Thoracic aorta (tissue), 2 donors: ENCODE results near the gene BMERB1. TPM values are rescaled to one million over a fixed set of nuclear protein-coding genes. Genes with fewer than 3 reads are reported as not detected.

Experiments
- ATAC-seq: fragments of 150-250 bp; one replicate; pipeline ENCODE4 v1.8.0; 2017; ENCODE audit warnings: low read depth; ENCODE audit not compliant: insufficient number of reproducible peaks, low FRiP score
- DNase-seq: peaks from one replicate; pipeline ENCODE4 v3.0.0-alpha.2; 2020; ENCODE audit warnings: low spot score
- H3K27ac ChIP-seq, 2 donors: fragments of 200-600 bp; sonication (generic); 1 replicate in 1 of 2; 2 replicates in 1 of 2; pipeline ENCODE4 v1.5.1; 2016; ENCODE audit warnings: mild to moderate bottlenecking in 2 of 2, moderate library complexity in 2 of 2
- H3K27me3 ChIP-seq: fragments of 200-600 bp; sonication (generic); replicated peaks from 2 replicates; pipeline ENCODE4 v1.6.0; 2016; ENCODE audit warnings: mild to moderate bottlenecking; ENCODE audit not compliant: insufficient read depth
- H3K36me3 ChIP-seq: fragments of 200-600 bp; sonication (generic); one replicate; pipeline ENCODE4 v1.5.1; 2016
- H3K4me1 ChIP-seq, 2 donors: fragments of 200-600 bp; sonication (generic); 1 replicate in 1 of 2; 2 replicates in 1 of 2; pipeline versions ENCODE4 v1.5.1 to v1.6.0; 2016; ENCODE audit warnings: low read depth in 2 of 2, mild to moderate bottlenecking in 1 of 2; ENCODE audit not compliant: control insufficient read depth in 1 of 2
- H3K4me3 ChIP-seq: fragments of 200-600 bp; sonication (generic); 2 replicates; pipeline ENCODE4 v1.5.1; 2016; ENCODE audit warnings: mild to moderate bottlenecking
- H3K9me3 ChIP-seq: fragments of 200-600 bp; sonication (generic); 2 replicates; pipeline ENCODE4 v1.5.1; 2016
- total RNA-seq, 2 donors: library from RNA; depleted of rRNA; stranded (reverse); fragments of >200 nt; gene quantifications; one replicate each; pipeline versions ENCODE4 v1.1.0 to v1.2.3, GENCODE V29; 2016
- TF ChIP-seq, protein P1 (sequence below): fragments of 200-600 bp; sonication (generic); IDR thresholded peaks from one replicate; pipeline ENCODE4 v1.5.1; 2019; ENCODE audit warnings: antibody characterized with exemption

Gene BMERB1
- total RNA-seq, 2 donors from 2014 or later: 75.1 to 95.2 TPM

DNA sequence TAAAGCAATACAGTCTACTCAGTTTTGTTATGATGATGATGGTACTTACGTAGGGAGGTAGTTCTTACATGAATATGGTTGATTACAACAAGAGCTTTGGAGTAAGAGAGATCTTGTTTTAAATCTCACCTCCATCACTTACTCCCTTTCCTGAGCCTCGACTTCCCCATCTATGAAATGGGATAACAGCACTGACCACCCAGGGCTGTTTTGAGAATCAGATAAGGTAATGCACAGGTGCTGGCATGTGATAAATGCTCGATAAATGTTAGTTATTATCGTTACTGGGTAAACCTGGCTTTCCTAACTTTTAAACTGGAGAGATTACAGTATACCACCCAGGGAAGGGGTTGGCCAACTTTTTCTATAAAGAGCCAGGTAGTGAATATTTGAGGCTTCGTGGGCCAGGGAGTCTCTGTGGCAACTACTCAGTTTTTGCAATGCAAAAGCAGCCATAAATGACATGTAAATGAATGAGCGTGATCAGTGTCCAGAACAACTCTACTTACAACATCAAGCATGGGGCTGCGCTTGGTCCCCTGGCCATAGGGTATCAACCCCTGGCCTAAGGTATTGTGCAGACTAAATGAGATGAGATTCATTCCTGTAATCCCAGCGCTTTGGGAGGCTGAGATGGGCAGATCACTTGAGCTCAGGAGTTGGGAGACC is 73.7 kb downstream of the BMERB1 start:
- H3K4me3 ChIP-seq: no peak overlapping the region
- TF ChIP-seq, protein P1, sequence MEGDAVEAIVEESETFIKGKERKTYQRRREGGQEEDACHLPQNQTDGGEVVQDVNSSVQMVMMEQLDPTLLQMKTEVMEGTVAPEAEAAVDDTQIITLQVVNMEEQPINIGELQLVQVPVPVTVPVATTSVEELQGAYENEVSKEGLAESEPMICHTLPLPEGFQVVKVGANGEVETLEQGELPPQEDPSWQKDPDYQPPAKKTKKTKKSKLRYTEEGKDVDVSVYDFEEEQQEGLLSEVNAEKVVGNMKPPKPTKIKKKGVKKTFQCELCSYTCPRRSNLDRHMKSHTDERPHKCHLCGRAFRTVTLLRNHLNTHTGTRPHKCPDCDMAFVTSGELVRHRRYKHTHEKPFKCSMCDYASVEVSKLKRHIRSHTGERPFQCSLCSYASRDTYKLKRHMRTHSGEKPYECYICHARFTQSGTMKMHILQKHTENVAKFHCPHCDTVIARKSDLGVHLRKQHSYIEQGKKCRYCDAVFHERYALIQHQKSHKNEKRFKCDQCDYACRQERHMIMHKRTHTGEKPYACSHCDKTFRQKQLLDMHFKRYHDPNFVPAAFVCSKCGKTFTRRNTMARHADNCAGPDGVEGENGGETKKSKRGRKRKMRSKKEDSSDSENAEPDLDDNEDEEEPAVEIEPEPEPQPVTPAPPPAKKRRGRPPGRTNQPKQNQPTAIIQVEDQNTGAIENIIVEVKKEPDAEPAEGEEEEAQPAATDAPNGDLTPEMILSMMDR: no peak
- peak overlapping the region in 1 of 2 donors; percentile 4 for H3K27ac ChIP-seq
- H3K9me3 ChIP-seq: no peaks in the 10 kb centered on the region
- H3K27me3 ChIP-seq: no peaks in the 10 kb centered on the region
- H3K4me1 ChIP-seq: peaks cover 10 to 15% of the 10 kb centered on the region in 2 donors
- no peaks in the 10 kb centered on the region for H3K36me3 ChIP-seq
- ATAC-seq (no peak), DNase-seq (no peak)

DNA sequence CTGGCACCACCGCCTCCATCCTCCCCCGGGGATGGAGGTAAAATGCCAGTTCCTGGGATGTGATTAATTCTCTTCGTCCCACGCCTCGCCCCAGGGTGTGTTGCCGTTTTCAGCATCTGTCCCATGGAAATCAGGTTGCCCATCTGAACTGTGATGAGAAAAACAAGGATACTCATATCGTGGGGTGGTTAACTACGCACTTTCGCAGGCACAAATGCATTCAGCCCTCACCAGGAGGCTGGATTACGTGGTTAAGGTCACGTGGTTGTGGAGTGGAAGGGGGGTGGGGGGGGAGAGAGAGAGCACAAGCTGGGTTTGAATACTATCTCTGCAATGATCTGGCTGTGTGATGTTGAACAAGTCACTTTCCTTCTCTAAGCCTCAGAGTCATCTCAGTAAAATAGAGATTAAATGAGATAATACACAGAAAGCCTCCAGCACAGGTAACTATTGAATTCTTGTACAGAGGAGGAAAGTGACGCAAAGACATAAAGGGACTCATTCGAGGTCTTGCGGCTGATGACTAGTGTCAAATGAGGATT is 74.7 kb downstream of the BMERB1 start:
- no peak overlapping the region for H3K4me3 ChIP-seq
- H3K9me3 ChIP-seq: no peaks in the 10 kb centered on the region
- no peaks in the 10 kb centered on the region for H3K36me3 ChIP-seq
- no peaks in the 10 kb centered on the region for H3K27me3 ChIP-seq
- peaks cover 10 to 15% of the 10 kb centered on the region in 2 donors for H3K4me1 ChIP-seq
- TF ChIP-seq, protein P1: no peak
- ATAC-seq (no peak), DNase-seq (no peak)
- no peak overlapping the region for H3K27ac ChIP-seq

DNA sequence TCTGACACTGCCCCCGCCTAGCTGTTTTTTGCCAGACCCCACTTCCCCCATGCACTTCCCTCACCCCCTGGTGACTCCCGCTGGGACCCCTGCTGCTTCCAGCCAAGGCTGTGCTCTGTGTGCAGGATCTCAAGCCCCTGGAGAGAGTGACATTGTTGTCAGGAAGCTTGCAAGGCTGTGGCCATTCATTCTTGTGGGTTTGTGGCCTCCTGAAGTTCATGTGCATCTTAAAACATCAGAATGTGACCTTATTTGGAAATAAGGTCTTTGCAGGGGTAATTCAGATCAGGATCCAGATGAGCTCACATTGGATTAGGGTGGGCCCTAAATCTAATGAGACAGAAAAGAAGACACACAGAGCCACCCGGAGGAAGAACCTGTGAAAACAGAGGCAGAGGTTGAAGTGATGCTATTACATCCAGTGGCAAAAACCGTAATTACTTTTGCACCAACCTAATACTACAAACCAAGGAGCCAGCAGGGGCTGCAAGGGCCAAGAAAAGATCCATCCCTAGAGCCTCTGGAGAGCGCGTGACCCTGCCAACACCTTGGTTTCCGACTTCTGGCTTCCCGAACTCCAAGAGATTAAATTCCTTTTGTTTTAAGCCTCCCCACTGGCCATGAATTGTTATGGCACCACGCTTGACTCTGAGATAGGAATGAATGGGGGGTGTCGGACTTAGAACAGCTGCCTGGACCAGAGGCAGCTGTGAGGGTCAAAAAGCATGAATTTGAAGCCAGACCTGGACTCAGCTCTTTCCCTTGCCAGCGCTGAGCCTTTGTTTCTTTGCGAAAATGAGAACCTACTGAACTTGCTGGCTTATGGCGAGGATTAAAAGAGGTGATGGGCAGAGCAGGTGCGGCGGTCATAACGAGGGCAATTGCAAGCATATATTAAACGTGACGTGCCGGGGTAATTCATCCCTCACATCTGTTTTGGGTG is 75.5 kb downstream of the BMERB1 start:
- DNase-seq: no peak
- H3K27me3 ChIP-seq: no peaks in the 10 kb centered on the region
- no peaks in the 10 kb centered on the region for H3K9me3 ChIP-seq

DNA sequence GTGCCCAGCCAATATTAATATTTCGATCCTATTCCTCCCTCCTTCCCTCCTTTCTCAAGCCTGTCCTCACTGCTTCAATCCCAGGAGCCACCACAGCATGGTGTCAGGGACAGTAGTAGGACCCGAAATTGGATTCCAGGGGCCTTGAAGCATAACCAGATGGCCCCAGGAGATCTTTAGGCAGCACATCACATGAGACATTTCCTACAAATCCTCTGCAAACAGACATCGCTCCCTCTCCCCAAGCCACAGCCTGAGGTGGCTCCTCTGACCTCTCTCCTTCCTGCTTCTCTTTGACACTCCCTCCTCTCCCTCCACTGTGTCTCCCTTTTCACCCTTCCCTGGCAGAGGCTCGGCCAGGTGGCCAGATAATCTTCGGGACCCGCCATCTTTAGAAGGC is 76.6 kb downstream of the BMERB1 start:
- peaks cover 10 to 15% of the 10 kb centered on the region in 2 donors for H3K4me1 ChIP-seq
- TF ChIP-seq, protein P1: no peak
- H3K27me3 ChIP-seq: no peaks in the 10 kb centered on the region
- H3K4me3 ChIP-seq: no peak overlapping the region
- ATAC-seq (no peak), DNase-seq (no peak)
- H3K36me3 ChIP-seq: no peaks in the 10 kb centered on the region
- no peak overlapping the region for H3K27ac ChIP-seq
- no peaks in the 10 kb centered on the region for H3K9me3 ChIP-seq

More for the DNA sequence above, 75.5 kb downstream of the BMERB1 start:
- no peak overlapping the region for H3K27ac ChIP-seq
- H3K4me3 ChIP-seq: no peak overlapping the region
- TF ChIP-seq, protein P1: no peak
- no peaks in the 10 kb centered on the region for H3K36me3 ChIP-seq
- H3K4me1 ChIP-seq: peaks cover 10 to 15% of the 10 kb centered on the region in 2 donors
- no peak for ATAC-seq
